GM23338 (cell line): ENCODE data around the gene XRCC5. TPM values are rescaled to one million over a fixed set of nuclear protein-coding genes. Genes with fewer than 3 reads are reported as not detected.

Source experiments
- ATAC-seq: fragments of 200-7000 bp; cut with Tn5 transposase; 3 replicates; pipeline ENCODE4 v1.9.1; 2020
- DNase-seq: peaks from one replicate; pipeline ENCODE4 v3.0.0-alpha.2; 2015; ENCODE audit warnings: low spot score
- H2AFZ ChIP-seq: fragments of 200-600 bp; sonication (generic); 2 replicates; pipeline ENCODE4 v1.8.0; 2016; ENCODE audit warnings: antibody characterized with exemption, mild to moderate bottlenecking, moderate library complexity
- H3F3A ChIP-seq: fragments of 200-600 bp; sonication (generic); replicated peaks from 2 replicates; pipeline ENCODE4 v1.8.0; 2017; ENCODE audit warnings: antibody characterized with exemption, mixed run types, low read depth
- H3K27ac ChIP-seq: fragments of 200-600 bp; sonication (generic); 2 replicates; pipeline ENCODE4 v1.6.1; 2016; ENCODE audit warnings: low read depth
- H3K27me3 ChIP-seq: fragments of 200-600 bp; sonication (generic); 2 replicates; pipeline ENCODE4 v1.8.0; 2016; ENCODE audit warnings: mild to moderate bottlenecking, mixed run types, moderate library complexity; ENCODE audit not compliant: insufficient read depth
- H3K36me3 ChIP-seq: fragments of 200-600 bp; sonication (generic); 2 replicates; pipeline ENCODE4 v1.8.0; 2016; ENCODE audit warnings: mild to moderate bottlenecking; ENCODE audit not compliant: insufficient read depth
- H3K4me1 ChIP-seq: fragments of 200-600 bp; sonication (generic); 2 replicates; pipeline ENCODE4 v1.8.0; 2016; ENCODE audit warnings: mild to moderate bottlenecking, moderate library complexity; ENCODE audit not compliant: insufficient read depth
- H3K4me2 ChIP-seq: fragments of 200-600 bp; sonication (generic); 2 replicates; pipeline ENCODE4 v1.7.1; 2017; ENCODE audit warnings: mixed run types
- H3K4me3 ChIP-seq: fragments of 200-600 bp; sonication (generic); 2 replicates; pipeline ENCODE4 v1.6.1; 2016; ENCODE audit warnings: mixed run types
- H3K79me2 ChIP-seq: fragments of 200-600 bp; sonication (generic); replicated peaks from 2 replicates; pipeline ENCODE4 v1.8.0; 2017; ENCODE audit warnings: mild to moderate bottlenecking; ENCODE audit not compliant: insufficient read depth
- H3K9me2 ChIP-seq: fragments of 200-600 bp; sonication (generic); 2 replicates; pipeline ENCODE4 v1.8.0; 2017; ENCODE audit not compliant: insufficient read depth
- H4K20me1 ChIP-seq: fragments of 200-600 bp; sonication (generic); replicated peaks from 2 replicates; pipeline ENCODE4 v1.8.0; 2017; ENCODE audit warnings: mild to moderate bottlenecking; ENCODE audit not compliant: insufficient read depth
- H3K27ac Mint-ChIP-seq: 2 replicates; pipeline ENCODE4 v1.8.0; 2020; ENCODE audit warnings: inconsistent platforms, mild to moderate bottlenecking, moderate library complexity, mixed read lengths
- H3K27me3 Mint-ChIP-seq: 3 replicates; pipeline ENCODE4 v1.8.0; 2022; ENCODE audit warnings: low read depth, mild to moderate bottlenecking, moderate library complexity, mixed read lengths, inconsistent platforms; ENCODE audit not compliant: insufficient read depth, poor library complexity
- H3K36me3 Mint-ChIP-seq: 3 replicates; pipeline ENCODE4 v1.8.0; 2021; ENCODE audit warnings: low read depth, mild to moderate bottlenecking, inconsistent platforms, moderate library complexity, mixed read lengths
- H3K4me1 Mint-ChIP-seq: 3 replicates; pipeline ENCODE4 v1.8.0; 2020; ENCODE audit warnings: mild to moderate bottlenecking, inconsistent platforms, mixed read lengths
- H3K4me3 Mint-ChIP-seq: 3 replicates; pipeline ENCODE4 v1.8.0; 2021; ENCODE audit warnings: moderate library complexity, mild to moderate bottlenecking, inconsistent platforms, mixed read lengths
- H3K9me3 Mint-ChIP-seq: 3 replicates; pipeline ENCODE4 v1.8.0; 2020; ENCODE audit warnings: moderate library complexity, mild to moderate bottlenecking, inconsistent platforms, mixed read lengths
- CREB1 ChIP-seq: fragments of 250-450 bp; sonication (Bioruptor Pico); IDR thresholded peaks from 2 replicates; pipeline ENCODE4 v1.5.0; 2020; ENCODE audit warnings: low read depth, mild to moderate bottlenecking, moderate library complexity
- EZH2 ChIP-seq: fragments of 200-600 bp; sonication (generic); IDR thresholded peaks from one replicate; pipeline ENCODE4 v1.8.0; 2017; ENCODE audit warnings: antibody characterized with exemption, mild to moderate bottlenecking, low read depth; ENCODE audit not compliant: unreplicated experiment
- JUNB ChIP-seq: IDR thresholded peaks from one replicate; pipeline ENCODE4 v1.6.1; 2016; ENCODE audit warnings: antibody characterized with exemption; ENCODE audit not compliant: unreplicated experiment
- NANOG ChIP-seq: IDR thresholded peaks from 2 replicates; pipeline ENCODE4 v1.6.1; 2016; ENCODE audit warnings: antibody characterized with exemption, borderline replicate concordance
- POLR2AphosphoS5 ChIP-seq: IDR thresholded peaks from 2 replicates; pipeline ENCODE4 v1.6.1; 2016; ENCODE audit warnings: antibody characterized with exemption, low read depth
- REST ChIP-seq: IDR thresholded peaks from one replicate; pipeline ENCODE4 v1.6.1; 2018; ENCODE audit warnings: antibody characterized with exemption; ENCODE audit not compliant: unreplicated experiment
- STAT1 ChIP-seq: IDR thresholded peaks from one replicate; pipeline ENCODE4 v1.6.1; 2016; ENCODE audit warnings: antibody characterized with exemption; ENCODE audit not compliant: unreplicated experiment
- ZNF114 ChIP-seq: fragments of 250-450 bp; sonication (Bioruptor Pico); IDR thresholded peaks from 2 replicates; pipeline ENCODE4 v1.5.0; 2020; ENCODE audit warnings: mild to moderate bottlenecking, moderate library complexity
- ZNF462 ChIP-seq: fragments of 250-450 bp; sonication (Bioruptor Pico); IDR thresholded peaks from 2 replicates; pipeline ENCODE4 v1.5.0; 2020; ENCODE audit warnings: mild to moderate bottlenecking, moderate library complexity
- polyA plus RNA-seq: library from polyadenylated mRNA; unstranded; fragments of >200 nt; fragmentation: Nextera tagmentation; extraction: Ambion mirVana; gene quantifications from 2 replicates; pipeline ENCODE4 v1.2.1, GENCODE V29; 2016
- total RNA-seq: library from RNA; depleted of rRNA; stranded (reverse); fragments of >200 nt; shearing (Covaris generic); gene quantifications from 2 replicates; pipeline ENCODE4 v1.2.3, GENCODE V29; 2014

XRCC5 gene
- total and polyA plus RNA-seq, 2 experiments from 2014 or later = 499 to 524 TPM

- H2AFZ ChIP-seq = no peak overlapping the region
- Mint-ChIP-seq H3K4me1 (peaks cover 4% of the 10 kb centered on the region), H3K36me3 (peaks cover 4% of the 10 kb centered on the region; the same call in 1 of the 3 replicates), H3K27ac (no peak overlapping the region), H3K27me3 (peaks cover 7% of the 10 kb centered on the region), H3K4me3 (no peak overlapping the region), H3K9me3 (no peaks in the 10 kb centered on the region)
- H3K27ac ChIP-seq = no peak overlapping the region
- no peak overlapping the region for H3K4me2 ChIP-seq
- TF ChIP-seq EZH2 (no peak), STAT1 (no peak), POLR2AphosphoS5 (no peak), JUNB (no peak), ZNF462 (CRISPR knock-in tag) (no peak), NANOG (no peak), ZNF114 (CRISPR knock-in tag) (no peak), REST (no peak), CREB1 (no peak)
- no peaks in the 10 kb centered on the region for H3K9me2 ChIP-seq
- H3K36me3 ChIP-seq = no peaks in the 10 kb centered on the region; the same call in 1 of the 2 replicates
- no peaks in the 10 kb centered on the region for H3K27me3 ChIP-seq
- no peaks in the 10 kb centered on the region for H3K79me2 ChIP-seq
- H4K20me1 ChIP-seq = 0 out of 2 replicates have a peak, but pooled peaks cover 4% of the 10 kb centered on the region
- DNase-seq (no peak), ATAC-seq (no peak)
- H3K4me1 ChIP-seq = no peaks in the 10 kb centered on the region
- H3K4me3 ChIP-seq = no peak overlapping the region
- 0 out of 2 replicates have a peak, but pooled peaks cover 2% of the 10 kb centered on the region for H3F3A ChIP-seq
These were observed 105.6 kb downstream of the XRCC5 start for GRCh38 chr2:216214768-216215167.
